NCI-H526 (cell line): Measurements from ENCODE around the gene TTC23L.
"Not testable (repeated sequence)": the region's sequence is repeated elsewhere in the genome, so short reads cannot be mapped to it uniquely, and the experiment has no call there.

Source experiments
- DNase-seq, 2 experiments: peaks; one replicate each; lab custom pipeline; 2025; lab: John Stamatoyannopoulos, UW

TTC23L gene

DNA sequence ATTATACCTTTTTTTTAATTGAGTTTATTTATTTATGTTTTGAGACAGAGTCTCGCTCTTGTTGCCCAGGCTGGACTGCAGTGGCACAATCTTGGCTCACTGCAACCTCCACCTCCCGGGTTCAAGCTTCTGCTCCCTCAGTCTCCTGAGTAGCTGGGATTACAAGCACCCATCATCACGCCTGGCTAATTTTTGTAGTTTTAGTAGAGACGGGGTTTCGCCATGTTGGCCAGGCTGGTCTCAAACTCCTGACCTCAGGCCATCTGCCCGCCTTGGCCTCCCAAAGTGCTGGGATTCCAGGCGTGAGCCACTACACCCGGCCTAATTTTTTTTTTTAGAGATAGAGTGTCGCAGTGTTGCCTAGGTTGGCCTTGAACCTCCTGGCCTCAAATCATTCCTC is 84.3 kb downstream of the TTC23L start:
- not testable (repeated sequence) for DNase-seq

DNA sequence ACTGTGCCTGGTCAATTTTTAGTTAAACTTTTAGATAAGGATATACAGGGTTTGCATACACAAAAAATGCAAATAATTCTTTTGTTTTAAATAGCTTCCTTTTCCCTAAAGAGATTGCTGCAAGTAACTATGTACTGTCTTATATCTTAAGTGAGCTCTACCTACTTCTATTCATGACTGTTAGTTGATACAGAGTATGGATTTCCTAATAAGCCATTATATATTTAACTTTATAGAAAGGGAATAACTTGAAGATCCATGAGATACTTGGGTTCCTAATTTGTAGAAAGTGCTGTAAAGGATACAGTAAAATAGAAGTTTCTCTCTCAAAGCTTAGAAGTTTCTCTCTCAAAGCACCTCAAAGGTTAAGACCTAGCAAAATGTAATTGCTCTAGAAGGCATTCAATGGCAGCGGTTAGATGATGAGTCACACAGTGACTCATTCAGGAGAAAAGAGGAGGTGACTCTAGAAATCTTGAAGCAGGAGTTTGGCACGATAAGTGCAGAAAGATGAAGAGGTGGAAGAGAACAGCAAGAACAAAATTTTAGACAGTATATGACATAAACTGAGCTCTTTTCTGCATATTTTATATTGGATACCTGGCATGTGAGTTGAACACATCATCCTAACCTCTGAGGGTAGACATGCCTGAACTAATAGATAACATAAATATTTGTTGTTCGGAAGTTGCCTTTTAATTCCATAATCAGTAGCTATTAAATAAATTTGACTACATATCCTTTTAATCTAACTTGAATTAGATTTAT is 84.9 kb downstream of the TTC23L start:
- DNase-seq, result no peak

DNA sequence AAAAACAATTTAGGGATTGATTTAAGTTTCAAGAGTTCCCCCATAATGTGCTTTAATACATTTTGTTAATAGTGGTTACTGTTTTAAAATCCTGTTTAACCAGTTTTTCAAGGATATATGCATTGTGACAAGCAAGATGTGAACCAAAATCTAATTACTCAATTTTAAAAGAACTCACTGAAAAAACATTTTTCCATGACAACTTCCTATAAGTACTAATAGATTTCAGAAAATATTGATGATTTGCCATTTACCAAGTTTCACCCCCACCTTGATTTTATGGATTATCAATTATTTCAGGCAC is 85.5 kb downstream of the TTC23L start:
- no peak for DNase-seq

DNA sequence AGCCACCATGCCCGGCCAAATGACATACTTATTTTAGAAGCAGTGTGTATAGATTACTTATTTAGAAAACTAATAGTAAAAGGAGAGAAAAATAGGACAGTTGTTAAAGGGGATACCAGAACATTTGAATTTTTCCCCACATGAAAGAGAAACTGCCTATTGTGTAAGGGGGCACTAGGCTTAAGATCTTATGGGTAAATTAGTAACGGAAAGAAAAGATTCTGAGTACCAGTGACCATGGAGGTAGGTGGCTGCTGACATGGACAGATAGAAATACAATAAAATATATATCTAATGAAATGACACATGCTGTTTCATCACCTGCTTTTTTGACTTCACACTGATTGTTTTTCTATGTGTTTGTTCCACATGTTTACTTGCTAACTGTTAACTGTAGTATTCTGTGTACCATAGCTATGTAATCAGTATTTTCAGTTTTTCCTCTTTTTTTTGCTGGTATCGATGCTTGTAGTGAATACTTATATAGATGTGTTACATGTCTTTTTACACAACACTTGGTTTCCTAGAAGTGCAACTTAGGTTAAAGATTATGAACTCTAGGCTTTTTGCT is 87.4 kb downstream of the TTC23L start:
- no peak for DNase-seq

DNA sequence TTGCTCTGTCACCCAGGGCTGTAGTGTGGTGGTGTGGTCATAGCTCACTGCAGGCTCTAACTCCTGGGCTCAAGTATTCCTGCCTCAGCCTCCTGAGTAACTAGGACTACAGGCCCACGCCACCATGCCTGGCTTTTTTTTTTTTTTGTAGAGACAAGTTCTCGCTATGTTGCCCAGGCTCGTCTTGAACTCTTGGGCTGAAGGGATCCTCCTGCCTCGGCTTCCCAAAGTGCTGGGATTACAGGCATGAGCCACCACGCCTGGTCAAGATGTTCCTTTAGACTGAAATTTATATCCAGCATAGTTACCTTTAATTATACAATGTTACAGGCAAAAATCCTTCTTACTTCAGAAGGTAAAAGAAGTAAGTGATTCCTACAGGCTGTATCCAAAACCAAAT is 88.8 kb downstream of the TTC23L start:
- no peak for DNase-seq

DNA sequence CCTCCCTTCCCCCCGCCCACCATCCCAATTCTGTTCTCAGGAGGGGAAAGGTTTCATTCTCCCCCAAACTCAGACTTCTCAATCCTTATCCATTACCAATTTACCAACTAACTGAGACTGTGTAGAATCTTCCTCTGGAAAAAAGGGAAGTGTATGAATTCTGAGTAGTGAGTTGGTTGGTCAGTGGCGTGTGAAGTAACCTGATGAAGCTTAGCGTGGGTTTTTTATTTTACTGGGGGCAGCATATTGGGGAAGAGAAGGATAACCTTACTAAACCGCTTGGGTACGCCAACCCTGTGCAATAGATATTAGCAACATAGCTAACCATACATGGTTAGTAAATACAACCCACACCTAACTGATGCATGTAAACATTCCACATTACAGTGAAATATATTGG is 89.3 kb downstream of the TTC23L start:
- DNase-seq, result no peak

DNA sequence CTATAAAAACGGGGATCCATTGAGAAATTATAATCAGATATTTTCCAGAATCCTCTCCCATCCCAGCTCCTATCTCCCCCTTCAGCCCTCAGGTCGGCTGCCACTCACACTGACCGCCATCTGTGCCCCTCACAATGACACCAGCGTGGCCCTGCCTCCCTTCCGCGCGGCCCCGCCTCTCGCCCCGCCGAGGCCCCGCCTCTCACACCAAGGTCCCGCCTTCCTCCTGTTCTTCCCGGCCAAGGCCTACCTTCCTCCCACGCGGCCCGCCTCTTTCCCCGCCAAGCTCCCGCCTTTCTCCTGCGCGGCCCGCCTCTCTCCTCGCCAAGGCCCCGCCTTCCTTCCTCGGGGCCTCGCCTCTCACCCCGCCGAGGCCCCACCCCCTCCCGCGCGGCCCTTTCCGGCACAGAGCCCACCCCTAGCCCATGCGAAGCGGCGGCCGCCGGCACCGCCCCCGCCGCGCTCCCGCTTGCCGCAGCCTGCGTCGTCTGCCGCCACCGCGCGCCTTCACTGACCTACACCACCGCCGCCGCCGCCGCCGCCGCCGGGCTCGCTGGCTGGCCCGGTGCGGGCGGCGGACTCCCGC is 90.3 kb downstream of the TTC23L start, which contains the start of gene DNAJC21:
TSS of gene DNAJC21 (plus strand) at position 426 of the 586 bp plus-strand sequence. CDS start 261 bp downstream, outside the sequence.
- DNase-seq, result peak; percentile 97 to 100

DNA sequence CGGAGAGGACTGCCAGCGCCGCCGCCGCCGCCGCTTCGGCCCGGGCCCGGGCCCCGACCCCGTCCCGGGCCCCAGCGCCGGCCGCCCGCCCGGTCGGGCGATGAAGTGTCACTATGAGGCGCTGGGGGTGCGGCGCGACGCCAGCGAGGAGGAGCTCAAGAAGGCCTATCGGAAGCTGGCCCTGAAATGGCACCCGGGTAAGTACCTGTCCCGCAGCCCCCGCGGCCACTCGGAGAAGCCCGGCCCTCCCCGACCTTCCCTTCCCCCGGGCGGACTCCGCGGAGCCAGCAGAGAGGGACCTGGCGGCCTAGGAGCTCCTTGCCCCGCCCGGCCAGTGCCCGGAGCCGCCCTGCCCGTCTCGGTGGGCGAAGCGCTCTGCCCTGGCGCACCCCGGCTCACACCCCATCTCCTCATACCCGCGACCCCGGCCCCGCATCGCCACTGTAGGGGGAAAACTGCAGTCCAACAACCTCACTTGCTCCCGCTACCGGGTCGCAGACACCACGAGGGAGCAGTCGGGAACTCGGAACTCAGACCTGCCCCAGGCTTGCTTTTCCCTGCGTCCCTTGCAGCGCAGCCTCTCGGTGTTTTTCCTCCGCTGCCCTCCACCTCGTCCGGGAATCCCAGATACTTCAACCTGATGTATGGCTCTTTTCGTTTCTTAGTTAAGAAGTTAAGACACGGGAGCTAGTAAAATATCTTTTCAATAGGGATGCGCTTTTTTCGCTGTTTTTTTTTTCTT is 90.9 kb downstream of the TTC23L start:
- peak; percentile 74 to 94 for DNase-seq

DNA sequence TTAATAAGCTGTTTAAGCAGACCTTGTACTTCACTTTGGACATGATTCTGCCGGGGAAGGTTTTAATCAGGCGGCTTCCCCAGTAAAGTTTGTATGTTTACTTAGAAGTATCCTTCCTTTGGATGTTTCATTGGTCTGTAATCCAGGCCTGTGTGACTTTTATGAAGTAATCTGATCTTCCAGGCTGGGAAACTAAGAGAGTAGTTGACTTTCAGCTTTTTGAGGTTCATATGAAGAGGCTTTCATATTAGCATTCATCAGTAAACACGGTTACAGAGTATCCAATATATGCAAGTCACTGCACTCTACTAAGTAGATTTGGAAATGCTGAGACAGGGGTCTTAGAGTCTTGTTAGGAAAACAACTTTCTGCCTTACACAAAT is 91.5 kb downstream of the TTC23L start:
- DNase-seq, result no peak

DNA sequence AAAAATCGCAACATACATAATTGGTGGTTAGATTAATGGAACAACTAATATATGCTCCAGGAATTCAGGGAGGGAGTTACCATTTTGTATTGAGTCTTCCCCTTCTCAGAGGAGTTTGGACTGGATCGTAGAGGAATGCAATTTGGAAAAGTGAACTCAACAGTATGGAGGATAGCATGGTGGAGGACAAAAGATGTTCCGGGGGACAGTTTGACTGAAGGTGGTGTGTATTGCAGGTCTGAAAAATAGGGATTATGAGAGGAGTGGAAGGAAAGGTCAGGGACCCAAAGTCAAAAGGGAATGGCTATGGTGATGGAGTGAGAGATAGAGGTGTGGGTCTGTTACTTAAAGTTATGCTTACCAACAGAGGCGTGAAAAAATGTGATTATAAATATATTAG is 91.9 kb downstream of the TTC23L start:
- no peak for DNase-seq

DNA sequence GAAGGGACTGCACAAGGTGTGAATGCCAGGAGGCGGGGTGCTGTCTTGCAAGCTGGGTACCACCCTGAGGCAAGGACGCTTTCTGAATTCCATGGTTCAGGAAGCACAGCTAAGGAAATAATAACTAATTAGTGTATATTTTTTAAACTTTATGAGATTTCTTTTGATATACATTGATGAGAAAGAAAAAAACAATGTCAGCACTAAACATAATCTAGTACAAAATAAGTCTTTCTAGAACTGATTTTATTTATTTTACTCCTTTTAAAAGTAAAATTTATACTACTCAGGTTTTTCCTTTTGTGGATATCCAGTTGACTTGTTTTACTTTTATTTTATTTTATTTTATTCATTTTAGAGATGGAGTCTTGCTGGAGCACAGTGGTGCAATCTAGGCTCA is 94.0 kb downstream of the TTC23L start:
- DNase-seq, result no peak

DNA sequence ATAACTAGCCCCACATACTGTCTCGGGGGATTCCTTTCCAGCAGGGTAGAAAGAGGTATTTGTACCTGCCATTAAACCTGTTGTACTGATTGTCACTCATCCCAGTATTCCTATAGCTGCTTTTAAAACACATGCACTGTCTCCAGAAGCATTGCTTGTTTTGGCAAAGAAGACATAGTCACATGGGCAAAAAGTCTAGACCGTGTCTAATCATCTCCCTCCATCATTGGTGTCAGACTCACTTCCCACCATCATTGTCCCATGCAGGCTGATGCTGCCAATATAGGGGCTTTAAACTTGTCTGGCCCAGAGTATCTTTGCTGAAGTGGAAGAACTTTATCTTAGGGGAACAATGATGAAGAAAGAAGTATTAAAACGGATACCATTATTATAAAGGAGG is 103.0 kb downstream of the TTC23L start:
- DNase-seq, result no peak

DNA sequence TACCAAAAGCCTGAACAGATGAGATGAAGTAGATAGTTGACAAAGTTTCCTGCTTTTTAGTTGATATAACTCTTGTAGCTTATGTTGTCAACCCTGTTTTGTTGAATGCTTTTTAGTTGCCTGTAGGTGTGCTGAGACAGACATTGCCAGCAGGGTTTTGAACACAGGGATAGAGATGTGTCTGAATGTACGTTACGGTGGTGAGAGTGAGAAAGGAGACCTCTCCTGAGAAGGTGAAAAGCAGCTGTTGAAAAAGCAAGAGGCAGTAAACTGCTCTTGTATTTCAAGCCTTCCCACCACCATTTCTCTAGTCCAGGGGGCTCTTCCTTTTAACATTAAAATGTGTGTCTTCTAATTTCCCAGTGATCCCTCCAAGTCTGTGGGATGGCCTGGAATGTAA is 105.1 kb downstream of the TTC23L start:
- DNase-seq, result no peak

DNA sequence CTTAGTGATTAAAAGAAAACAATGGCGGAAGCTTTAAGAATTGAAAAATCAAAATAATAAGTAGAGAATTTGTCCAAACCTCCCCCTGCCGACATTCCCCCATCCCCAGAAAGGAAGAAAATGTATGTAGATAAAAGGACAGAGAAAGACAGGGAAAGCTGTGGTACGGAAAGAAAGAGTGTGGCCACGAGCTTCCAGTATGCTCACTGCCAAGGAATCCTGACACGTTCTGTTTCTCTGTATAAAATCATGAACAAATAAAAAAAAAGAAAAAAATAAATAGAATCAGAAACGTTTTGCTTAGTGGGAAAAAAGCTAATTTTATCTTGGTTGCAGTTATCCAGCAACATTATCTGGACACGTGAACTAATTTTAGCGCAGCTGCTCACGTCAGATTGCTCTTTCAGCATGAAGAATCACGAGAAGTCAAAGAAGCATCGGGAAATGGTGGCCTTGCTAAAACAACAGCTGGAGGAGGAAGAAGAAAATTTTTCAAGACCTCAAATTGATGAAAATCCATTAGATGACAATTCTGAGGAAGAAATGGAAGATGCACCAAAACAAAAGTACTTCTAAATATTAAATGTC is 105.6 kb downstream of the TTC23L start:
- no peak for DNase-seq
